NCI-H82 (cell line): ENCODE results near the gene RTL1.
A peak's percentile ranks its signal among the peaks of the same experiment; 100 is the strongest.

Experiments used
- DNase-seq: peaks from one replicate; lab custom pipeline; 2025; lab: John Stamatoyannopoulos, UW

RTL1 gene

GRCh38 chr14:100898465-100898864 is 5.1 kb downstream of the RTL1 start:
- DNase-seq = no peak

DNA sequence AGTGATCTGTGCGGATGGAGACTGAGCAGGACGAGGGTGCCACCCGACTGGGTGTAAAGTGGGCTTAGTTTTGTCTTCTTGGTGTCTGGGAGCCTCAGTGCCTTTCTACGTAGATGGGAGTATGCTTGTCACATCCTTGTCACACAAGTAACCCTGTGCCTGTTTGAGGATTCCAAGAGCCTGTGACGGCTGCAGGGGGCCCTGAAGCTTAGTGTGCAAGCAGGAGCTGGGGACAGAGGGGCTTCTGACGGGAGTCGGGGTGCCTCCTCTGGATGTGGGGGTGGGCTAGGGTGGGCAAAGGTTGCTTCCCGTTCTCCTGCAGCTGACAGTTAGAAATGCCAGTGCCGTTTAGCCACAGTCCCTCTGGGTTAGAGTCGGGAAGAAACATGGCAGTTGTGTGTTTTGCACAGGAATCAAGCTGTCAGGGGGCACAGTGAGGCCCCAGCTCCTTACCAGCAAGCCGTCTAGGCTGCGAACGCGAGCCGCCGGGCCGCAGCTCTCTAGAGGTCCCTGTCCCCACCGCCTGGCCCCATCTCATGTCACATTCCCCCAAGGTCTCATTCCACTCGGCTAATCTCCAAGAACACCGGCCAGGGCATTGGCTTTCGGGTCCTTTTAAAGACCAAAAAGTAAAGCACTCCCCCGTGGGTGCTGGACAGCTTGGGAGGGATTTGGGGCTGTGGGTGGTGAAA is 7.0 kb downstream of the RTL1 start:
- no peak for DNase-seq

- no peak for DNase-seq
Measured at GRCh38 chr14:100895411-100895810, 8.1 kb downstream of the RTL1 start.

DNA sequence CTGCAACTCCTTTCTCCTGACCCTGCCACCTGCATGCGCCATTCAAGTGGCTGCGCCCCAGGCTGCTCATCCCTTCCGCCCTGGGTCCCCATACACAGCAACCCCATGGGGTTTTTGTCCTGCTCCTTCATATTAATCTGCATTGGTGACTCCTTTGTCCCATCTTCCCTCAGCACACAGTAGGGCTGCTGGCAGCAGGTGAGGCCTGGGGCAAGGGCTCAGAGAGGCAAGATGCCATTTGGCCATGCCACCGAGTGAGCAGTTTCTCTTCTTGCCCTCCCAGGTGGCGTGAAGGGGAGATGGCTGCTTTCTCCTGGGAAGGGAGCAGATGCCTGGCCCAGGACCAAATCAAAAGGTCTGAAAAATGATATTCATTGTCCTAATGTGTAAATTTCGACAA is 9.1 kb downstream of the RTL1 start:
- no peak for DNase-seq

- DNase-seq = no peak
Measured at GRCh38 chr14:100893760-100894159, 9.8 kb downstream of the RTL1 start.

- DNase-seq = no peak
Measured at GRCh38 chr14:100893228-100893601, 10.3 kb downstream of the RTL1 start.

DNA sequence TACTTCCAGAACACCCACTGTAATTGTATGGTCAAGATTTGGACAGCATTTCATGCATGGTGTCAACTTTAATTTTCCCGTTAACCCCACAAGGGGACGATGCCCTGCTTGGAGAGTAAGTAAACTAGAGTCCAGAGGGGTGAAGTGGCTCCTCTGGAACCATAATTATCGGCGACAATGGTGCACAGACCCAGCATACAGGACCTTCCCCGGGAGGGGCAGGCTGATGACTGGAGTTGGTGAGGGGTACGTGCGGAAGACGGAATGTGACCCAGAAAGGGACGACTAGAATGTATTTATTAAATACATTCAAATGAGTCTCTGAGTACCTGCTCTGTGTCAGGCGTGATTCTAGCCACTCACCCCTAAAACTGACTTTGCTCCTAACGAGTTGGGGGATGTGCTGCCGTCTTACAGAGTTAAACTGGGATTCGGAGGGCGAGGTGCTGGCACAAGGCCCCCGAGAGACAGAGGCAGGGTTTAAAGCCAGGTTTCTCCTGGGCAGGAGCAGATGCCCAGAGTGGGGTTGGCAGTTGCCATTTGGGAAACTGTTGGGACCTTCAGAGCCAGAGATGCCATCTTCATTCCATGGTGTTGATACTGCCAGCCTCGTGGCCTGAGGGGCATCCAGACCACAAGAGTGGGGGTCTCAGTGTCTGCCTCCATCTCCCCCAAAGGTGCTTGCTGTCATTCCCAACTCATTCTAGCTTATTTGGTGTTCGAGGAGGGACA is 10.9 kb downstream of the RTL1 start:
- no peak for DNase-seq

- DNase-seq = no peak
Measured at GRCh38 chr14:100891501-100892445, 11.7 kb downstream of the RTL1 start.

DNA sequence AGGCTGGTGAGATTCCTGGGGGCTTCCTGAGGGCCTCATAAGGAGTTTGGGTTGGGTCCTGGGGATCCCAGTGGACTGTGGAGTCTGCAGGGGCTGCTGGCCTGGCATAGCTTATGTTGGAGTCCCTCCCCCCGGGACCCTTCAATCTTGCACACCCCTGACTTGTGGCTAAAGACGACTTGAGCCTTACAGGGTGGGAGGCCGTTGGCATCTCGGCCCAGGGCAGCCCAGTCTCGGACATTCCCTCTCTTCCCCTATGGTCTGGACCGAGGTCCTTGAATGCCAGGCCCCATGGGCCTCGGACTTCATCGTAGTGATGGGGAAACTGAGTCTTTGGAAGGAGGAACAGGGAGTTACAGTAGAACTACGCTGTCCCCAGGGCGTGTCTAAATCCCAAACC is 12.5 kb downstream of the RTL1 start:
- DNase-seq = no peak

DNA sequence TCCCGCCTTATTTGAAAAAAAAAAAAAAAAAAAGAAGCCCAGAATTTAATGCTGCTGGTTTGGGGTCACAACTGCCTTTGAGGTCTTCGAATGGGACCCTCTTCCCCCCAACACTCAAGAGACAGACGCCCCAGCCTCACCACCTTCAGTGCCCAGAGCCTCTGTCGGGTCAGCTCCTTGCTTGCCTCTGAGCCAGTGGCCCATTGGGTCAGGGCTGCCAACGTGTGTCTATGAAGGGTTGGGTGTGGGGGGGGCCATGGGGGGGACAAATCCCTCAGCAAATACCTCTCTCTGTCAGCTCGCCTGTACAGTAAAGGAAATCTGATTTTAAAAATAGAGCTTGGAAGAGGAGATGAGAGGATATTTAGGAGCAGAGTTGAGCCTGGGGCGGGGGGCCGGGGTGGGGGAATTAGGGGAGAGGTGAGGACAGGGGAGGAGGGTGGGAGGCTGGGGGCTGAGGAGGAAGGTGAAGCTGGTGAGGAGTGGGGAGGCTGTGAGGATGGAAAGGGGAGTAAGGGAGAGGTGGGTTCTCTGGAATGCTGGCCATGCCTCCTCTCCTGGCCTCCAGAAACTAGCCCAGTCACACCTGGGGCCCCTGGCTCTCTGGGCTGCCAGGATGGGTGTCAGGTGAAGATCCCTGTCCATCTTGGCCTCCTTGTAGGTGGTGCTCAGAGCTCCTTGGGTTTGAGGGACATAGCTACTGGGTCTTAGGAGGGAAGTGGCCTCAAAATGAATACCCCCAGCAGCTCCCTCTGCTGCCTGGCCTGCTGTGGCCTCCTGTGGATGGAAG is 13.3 kb downstream of the RTL1 start:
- no peak for DNase-seq

DNA sequence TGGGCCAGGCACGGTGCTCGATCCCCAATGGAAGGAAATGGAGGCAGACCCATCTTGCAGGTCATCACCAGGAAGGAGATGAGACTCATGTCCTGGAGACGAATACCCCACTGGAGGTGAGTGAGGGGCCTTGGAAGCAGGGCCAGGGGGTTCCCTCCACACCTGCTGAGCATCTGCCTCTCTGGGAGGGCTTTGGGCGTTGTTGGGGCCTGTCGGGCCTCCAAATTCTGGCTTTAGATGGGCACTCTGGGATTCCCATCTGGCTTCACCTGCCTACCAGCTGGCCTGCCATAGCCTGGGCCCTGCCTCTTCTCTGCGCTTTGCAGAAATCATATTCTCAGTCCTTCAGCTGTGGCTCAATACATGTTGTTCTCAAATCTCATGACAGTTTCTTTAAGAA is 13.9 kb downstream of the RTL1 start:
- no peak for DNase-seq

GRCh38 chr14:100888789-100889315 is 14.7 kb downstream of the RTL1 start:
- DNase-seq = no peak

GRCh38 chr14:100887728-100888335 is 15.7 kb downstream of the RTL1 start:
- DNase-seq = peak; percentile 30

DNA sequence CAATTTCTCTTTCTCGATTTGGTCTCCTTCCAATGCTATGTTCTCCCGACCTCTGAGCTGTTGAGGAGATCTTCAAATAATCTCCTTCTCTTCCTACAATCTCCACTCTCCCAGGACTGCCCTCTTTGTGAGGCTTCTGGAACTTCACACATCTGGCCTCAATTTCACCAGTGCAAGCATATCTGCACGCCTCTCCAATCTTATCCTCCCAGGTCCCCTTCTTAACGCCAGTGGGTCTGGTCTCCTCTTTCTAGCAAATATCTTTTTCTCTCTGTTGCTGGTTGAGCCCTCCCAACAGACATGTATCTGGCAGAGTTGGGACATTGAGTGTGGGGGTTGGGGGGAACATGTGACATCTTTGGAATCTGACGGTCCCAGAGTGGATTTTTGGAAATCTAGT is 17.9 kb downstream of the RTL1 start:
- DNase-seq = no peak

GRCh38 chr14:100885196-100885595 is 18.3 kb downstream of the RTL1 start:
- DNase-seq = no peak

DNA sequence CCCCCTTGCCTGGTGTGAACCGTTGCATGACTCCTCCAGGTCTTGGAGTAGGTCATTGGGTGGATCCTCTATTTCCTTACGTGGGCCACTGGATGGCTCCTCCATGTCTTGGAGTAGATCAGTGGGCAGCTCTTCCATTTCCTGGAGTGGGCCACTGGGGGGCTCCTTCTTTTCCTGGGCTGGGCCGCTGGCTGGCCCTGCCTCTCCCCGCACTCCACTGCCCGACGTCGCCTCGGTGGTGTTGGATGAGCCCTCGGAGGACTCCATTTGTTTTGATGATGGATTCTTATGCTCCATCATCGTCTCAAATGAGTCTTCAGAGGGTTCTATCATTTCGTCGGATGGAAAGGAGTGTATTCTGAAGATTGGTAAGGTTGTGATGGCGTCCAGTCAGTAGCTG is 19.1 kb downstream of the RTL1 start:
- no peak for DNase-seq

DNA sequence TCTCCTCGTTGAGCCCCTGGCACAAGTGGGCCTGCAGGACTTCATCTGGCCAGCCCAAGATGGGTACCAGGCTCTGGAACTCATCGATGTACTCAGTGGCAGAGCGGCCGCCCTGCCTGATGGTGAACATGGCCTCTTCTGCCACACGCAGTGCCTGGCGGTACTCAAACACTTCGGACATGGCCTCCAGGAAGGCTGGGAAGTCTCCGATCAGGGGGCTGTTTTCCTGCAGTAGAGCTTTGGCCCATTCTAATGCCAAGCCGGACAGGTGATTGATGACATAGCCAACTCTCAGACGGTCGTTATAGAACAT is 19.8 kb downstream of the RTL1 start:
- no peak for DNase-seq

- DNase-seq = no peak
Measured at GRCh38 chr14:100882991-100883788, 20.3 kb downstream of the RTL1 start.

- no peak for DNase-seq
Measured at GRCh38 chr14:100882026-100882967, 21.2 kb downstream of the RTL1 start.
